GM12878 (cell line): Measurements from ENCODE around the gene PLS3. TPM values are rescaled to one million over a fixed set of nuclear protein-coding genes. Genes with fewer than 3 reads are reported as not detected.

ENCODE experiments used
- ATAC-seq: fragments of 200-7000 bp; cut with Tn5 transposase; 3 replicates; pipeline ENCODE4 v1.9.1; 2020; ENCODE audit warnings: mild to moderate bottlenecking, moderate library complexity
- BruUV-seq: library from RNA; stranded (reverse); fragments of 400-500 nt; replicated peaks from 2 replicates; lab custom pipeline; 2021; lab: Mats Ljungman, UMichigan
- CTCF ChIA-PET: fragments of 300-600 bp; sonication (Branson Sonifier 250); formaldehyde crosslinking; extraction: SDS; loops from one replicate; lab custom pipeline; 2021; ENCODE audit warnings: inconsistent platforms; lab: Yijun Ruan, JAX
- POLR2A ChIA-PET: fragments of 350-600 bp; formaldehyde crosslinking; extraction: SDS; loops from one replicate; lab custom pipeline; 2021; ENCODE audit warnings: inconsistent platforms; lab: Charles Lee
- RAD21 ChIA-PET: fragments of 300-600 bp; sonication (Branson Sonifier 250); formaldehyde crosslinking; loops from one replicate; lab custom pipeline; 2023; ENCODE audit warnings: antibody characterized with exemption; ENCODE audit not compliant: unreplicated experiment; lab: Charles Lee
- SMC1A ChIA-PET: fragments of 300-600 bp; sonication (Branson Sonifier 250); formaldehyde crosslinking; loops from one replicate; lab custom pipeline; 2023; ENCODE audit not compliant: unreplicated experiment, uncharacterized antibody; lab: Charles Lee
- DNase-seq: peaks from one replicate; pipeline ENCODE4 v3.0.0-alpha.2; 2011; ENCODE audit warnings: low read depth, low spot score
- FAIRE-seq: peaks from 3 replicates; lab custom pipeline; 2011; peaks lifted over from hg19 to GRCh38; lab: Jason Lieb, UNC
- H2AFZ ChIP-seq: 2 replicates; pipeline ENCODE4 v1.6.0; 2011; ENCODE audit warnings: low read depth, low read length, control low read depth; ENCODE audit not compliant: control insufficient read depth
- H3K27ac ChIP-seq: 2 replicates; pipeline ENCODE4 v1.5.1; 2011; ENCODE audit warnings: control low read depth; ENCODE audit not compliant: control insufficient read depth, insufficient read depth
- H3K27me3 ChIP-seq, 2 experiments: replicated peaks in 1 of 2; 2 replicates each; pipeline versions ENCODE4 v1.6.0 to v1.6.1; 2011; ENCODE audit warnings: low read length in 1 of 2; ENCODE audit not compliant: control insufficient read depth in 2 of 2, insufficient read depth in 2 of 2
- H3K36me3 ChIP-seq, 2 experiments: 2 replicates each; pipeline ENCODE4 v1.5.1; 2011; ENCODE audit warnings: low read length in 1 of 2; ENCODE audit not compliant: control insufficient read depth in 2 of 2, insufficient read depth in 2 of 2
- H3K4me1 ChIP-seq: 2 replicates; pipeline ENCODE4 v1.6.1; 2011; ENCODE audit warnings: mild to moderate bottlenecking, low read length, moderate library complexity, mixed read lengths; ENCODE audit not compliant: control insufficient read depth, insufficient read depth
- H3K4me2 ChIP-seq: 2 replicates; pipeline ENCODE4 v1.6.0; 2011; ENCODE audit warnings: control low read depth; ENCODE audit not compliant: control insufficient read depth, insufficient read depth
- H3K4me3 ChIP-seq: fragments of 200-600 bp; sonication (generic); 2 replicates; pipeline ENCODE4 v1.5.1; 2016
- H3K79me2 ChIP-seq: 2 replicates; pipeline ENCODE4 v1.6.0; 2011; ENCODE audit warnings: low read length; ENCODE audit not compliant: control insufficient read depth, insufficient read depth
- H3K9ac ChIP-seq: 2 replicates; pipeline ENCODE4 v1.8.0; 2011; ENCODE audit warnings: low read length, control low read depth, mixed read lengths; ENCODE audit not compliant: control insufficient read depth, insufficient read depth
- H3K9me3 ChIP-seq: replicated peaks from 3 replicates; pipeline ENCODE4 v1.5.1; 2011; ENCODE audit warnings: mild to moderate bottlenecking, low read length; ENCODE audit not compliant: control insufficient read depth, insufficient read depth
- H4K20me1 ChIP-seq: 2 replicates; pipeline ENCODE4 v1.6.0; 2011; ENCODE audit not compliant: control insufficient read depth, insufficient read depth
- ATF7 ChIP-seq: fragments of 450-650 bp; IDR thresholded peaks from 2 replicates; pipeline ENCODE4 v1.6.1; 2016; ENCODE audit warnings: low read depth, mild to moderate bottlenecking
- CREM ChIP-seq: IDR thresholded peaks from 2 replicates; pipeline ENCODE4 v1.6.1; 2014; ENCODE audit warnings: antibody characterized with exemption, low read depth
- DPF2 ChIP-seq: fragments of 450-650 bp; IDR thresholded peaks from 2 replicates; pipeline ENCODE4 v1.6.1; 2017; ENCODE audit warnings: mild to moderate bottlenecking
- MXI1 ChIP-seq: fragments of 150-350 bp; IDR thresholded peaks from 2 replicates; pipeline ENCODE4 v1.6.1; 2011; ENCODE audit warnings: low read depth, mild to moderate bottlenecking, inconsistent platforms, low read length, improper control_type of control experiment
- NFIC ChIP-seq: IDR thresholded peaks from 2 replicates; pipeline ENCODE4 v1.6.1; 2012; ENCODE audit warnings: low read depth, mild to moderate bottlenecking, inconsistent platforms, low read length, moderate library complexity
- POLR2AphosphoS2 ChIP-seq: IDR thresholded peaks from 2 replicates; pipeline ENCODE4 v1.6.1; 2011; ENCODE audit warnings: low read depth, mild to moderate bottlenecking, low read length, improper control_type of control experiment, moderate library complexity
- RFX5 ChIP-seq: IDR thresholded peaks from 2 replicates; pipeline ENCODE4 v1.6.1; 2011; ENCODE audit warnings: low read depth, low read length, improper control_type of control experiment
- SIX5 ChIP-seq: IDR thresholded peaks from 2 replicates; pipeline ENCODE4 v1.6.1; 2011; ENCODE audit warnings: mild to moderate bottlenecking, low read depth, low read length, moderate library complexity; ENCODE audit not compliant: severe bottlenecking
- SUZ12 ChIP-seq: fragments of 200-600 bp; sonication (generic); IDR thresholded peaks from one replicate; pipeline ENCODE4 v1.6.1; 2018; ENCODE audit warnings: antibody characterized with exemption, mild to moderate bottlenecking; ENCODE audit not compliant: unreplicated experiment
- TCF3 ChIP-seq: IDR thresholded peaks from 2 replicates; pipeline ENCODE4 v1.6.1; 2012; ENCODE audit warnings: low read depth, mild to moderate bottlenecking, low read length, borderline replicate concordance; ENCODE audit not compliant: insufficient read depth
- WGBS: methylation state at CpG from one replicate; pipeline ENCODE4 v1.1.6; 2016; ENCODE audit warnings: low lambda C conversion rate; ENCODE audit not compliant: insufficient replicate concordance, insufficient coverage; ENCODE audit errors: missing lambda C conversion rate; 5-methylcytosine and 5-hydroxymethylcytosine counted together
- in situ Hi-C: fragments of 300-500 bp; cut with MboI; formaldehyde crosslinking; loops from 9 replicates; pipeline ENCODE4 v1.14.3; 2018; ENCODE audit warnings: mixed read lengths
- intact Hi-C: fragments of 100-400 bp; cut with micrococcal nuclease; formaldehyde crosslinking; loops from one replicate; pipeline ENCODE4 v1.14.2; 2022; ENCODE audit not compliant: unreplicated experiment
- polyA plus RNA-seq, 11 experiments: library from polyadenylated mRNA; depleted of rRNA in 4 of 11; unstranded in 6 of 11; stranded (reverse) in 5 of 11; fragments of >200 nt; fragmentation: Nextera tagmentation in 4 of 11; fragmentation: Illumina TruSeq in 1 of 11; extraction: Ambion mirVana in 4 of 11; extraction: Trizol in 1 of 11; gene quantifications; 1 replicate in 1 of 11; 2 replicates in 10 of 11; pipeline versions ENCODE4 v1.2.1 to v1.2.3, GENCODE V29; 2011 to 2016; ENCODE audit warnings: inconsistent platforms in 2 of 11, missing spikeins in 2 of 11, low read depth in 1 of 11
- total RNA-seq, 4 experiments: library from RNA; depleted of rRNA in 3 of 4; stranded (reverse); fragments of >200 nt in 3 of 4; fragmentation: Illumina TruSeq in 1 of 4; extraction: Trizol in 1 of 4; gene quantifications; 2 replicates each; pipeline versions ENCODE4 v1.2.1 to v1.2.3, GENCODE V29; 2013 to 2021
- TF ChIP-seq, protein P1 (sequence below): fragments of 450-650 bp; conservative IDR thresholded peaks from 2 replicates; pipeline ENCODE4 v1.6.1; 2017; ENCODE audit warnings: mild to moderate bottlenecking, moderate library complexity
- TF ChIP-seq, protein P2 (sequence below): IDR thresholded peaks from 2 replicates; pipeline ENCODE4 v1.6.1; 2012; ENCODE audit warnings: mild to moderate bottlenecking, low read depth, low read length
- TF ChIP-seq, protein P3 (sequence below): fragments of 450-650 bp; IDR thresholded peaks from 2 replicates; pipeline ENCODE4 v1.6.1; 2017; ENCODE audit warnings: mild to moderate bottlenecking, moderate library complexity

The PLS3 gene
- total and polyA plus RNA-seq, 10 of the 15 experiments (the other 5 are each of a cell fraction or from before 2014, with no cell fraction given): 47.6 to 236 (median 174) TPM

DNA sequence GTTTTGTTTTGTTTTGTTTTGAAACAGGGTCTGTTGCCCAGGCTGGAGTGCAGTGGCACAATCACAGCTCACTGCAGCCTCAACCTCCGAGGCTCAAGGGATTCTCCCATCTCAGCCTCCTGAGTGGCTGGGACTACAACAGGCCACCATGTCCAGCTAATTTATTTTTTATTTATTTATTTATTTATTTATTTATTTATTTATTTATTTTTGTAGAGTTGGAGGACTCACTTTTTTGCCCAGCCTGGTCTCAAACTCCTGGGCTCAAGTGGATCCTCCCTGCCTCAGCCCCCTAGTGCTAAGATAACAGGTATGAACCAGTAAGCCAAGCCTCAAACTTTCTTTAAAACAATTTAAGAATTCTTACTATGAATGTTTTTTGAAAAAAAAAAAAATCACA lies 26.6 kb upstream of the PLS3 start:
- H2AFZ ChIP-seq: no peak overlapping the region
- H3K27ac ChIP-seq: no peak overlapping the region
- no peaks in the 10 kb centered on the region for H4K20me1 ChIP-seq
- ChIA-PET POLR2A (interaction anchor here (1.0 kb wide), 1 partner anchor 24 kb away, joined by 3 read pairs; no protein-coding TSS in a partner anchor), SMC1A (interaction anchor here (1.0 to 1.6 kb wide), 6 partner anchors 14 to 170 kb away, joined by 3 to 5 read pairs (median 4); no protein-coding TSS in a partner anchor), CTCF (interaction anchor here (1.5 kb wide), 1 partner anchor 109 kb away, joined by 4 read pairs; no protein-coding TSS in a partner anchor), RAD21 (interaction anchor here (0.9 kb wide), 1 partner anchor 172 kb away, joined by 3 read pairs; no protein-coding TSS in a partner anchor)
- no peaks in the 10 kb centered on the region for H3K36me3 ChIP-seq
- BruUV-seq: no TSS peak
- H3K9me3 ChIP-seq: no peaks in the 10 kb centered on the region; the same call in 2 of the 3 replicates
- FAIRE-seq: no peak
- H3K9ac ChIP-seq: no peak overlapping the region
- no peak for DNase-seq
- no peaks in the 10 kb centered on the region; a peak in 1 of 4 replicates for H3K27me3 ChIP-seq
- TF ChIP-seq RFX5 (no peak), ATF7 (no peak), TCF3 (no peak), NFIC (no peak), CREM (no peak), DPF2 (no peak), SUZ12 (no peak), SIX5 (no peak), POLR2AphosphoS2 (no peak), MXI1 (no peak)
- TF ChIP-seq, protein P1, sequence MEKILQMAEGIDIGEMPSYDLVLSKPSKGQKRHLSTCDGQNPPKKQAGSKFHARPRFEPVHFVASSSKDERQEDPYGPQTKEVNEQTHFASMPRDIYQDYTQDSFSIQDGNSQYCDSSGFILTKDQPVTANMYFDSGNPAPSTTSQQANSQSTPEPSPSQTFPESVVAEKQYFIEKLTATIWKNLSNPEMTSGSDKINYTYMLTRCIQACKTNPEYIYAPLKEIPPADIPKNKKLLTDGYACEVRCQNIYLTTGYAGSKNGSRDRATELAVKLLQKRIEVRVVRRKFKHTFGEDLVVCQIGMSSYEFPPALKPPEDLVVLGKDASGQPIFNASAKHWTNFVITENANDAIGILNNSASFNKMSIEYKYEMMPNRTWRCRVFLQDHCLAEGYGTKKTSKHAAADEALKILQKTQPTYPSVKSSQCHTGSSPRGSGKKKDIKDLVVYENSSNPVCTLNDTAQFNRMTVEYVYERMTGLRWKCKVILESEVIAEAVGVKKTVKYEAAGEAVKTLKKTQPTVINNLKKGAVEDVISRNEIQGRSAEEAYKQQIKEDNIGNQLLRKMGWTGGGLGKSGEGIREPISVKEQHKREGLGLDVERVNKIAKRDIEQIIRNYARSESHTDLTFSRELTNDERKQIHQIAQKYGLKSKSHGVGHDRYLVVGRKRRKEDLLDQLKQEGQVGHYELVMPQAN: no peak
- TF ChIP-seq, protein P2, sequence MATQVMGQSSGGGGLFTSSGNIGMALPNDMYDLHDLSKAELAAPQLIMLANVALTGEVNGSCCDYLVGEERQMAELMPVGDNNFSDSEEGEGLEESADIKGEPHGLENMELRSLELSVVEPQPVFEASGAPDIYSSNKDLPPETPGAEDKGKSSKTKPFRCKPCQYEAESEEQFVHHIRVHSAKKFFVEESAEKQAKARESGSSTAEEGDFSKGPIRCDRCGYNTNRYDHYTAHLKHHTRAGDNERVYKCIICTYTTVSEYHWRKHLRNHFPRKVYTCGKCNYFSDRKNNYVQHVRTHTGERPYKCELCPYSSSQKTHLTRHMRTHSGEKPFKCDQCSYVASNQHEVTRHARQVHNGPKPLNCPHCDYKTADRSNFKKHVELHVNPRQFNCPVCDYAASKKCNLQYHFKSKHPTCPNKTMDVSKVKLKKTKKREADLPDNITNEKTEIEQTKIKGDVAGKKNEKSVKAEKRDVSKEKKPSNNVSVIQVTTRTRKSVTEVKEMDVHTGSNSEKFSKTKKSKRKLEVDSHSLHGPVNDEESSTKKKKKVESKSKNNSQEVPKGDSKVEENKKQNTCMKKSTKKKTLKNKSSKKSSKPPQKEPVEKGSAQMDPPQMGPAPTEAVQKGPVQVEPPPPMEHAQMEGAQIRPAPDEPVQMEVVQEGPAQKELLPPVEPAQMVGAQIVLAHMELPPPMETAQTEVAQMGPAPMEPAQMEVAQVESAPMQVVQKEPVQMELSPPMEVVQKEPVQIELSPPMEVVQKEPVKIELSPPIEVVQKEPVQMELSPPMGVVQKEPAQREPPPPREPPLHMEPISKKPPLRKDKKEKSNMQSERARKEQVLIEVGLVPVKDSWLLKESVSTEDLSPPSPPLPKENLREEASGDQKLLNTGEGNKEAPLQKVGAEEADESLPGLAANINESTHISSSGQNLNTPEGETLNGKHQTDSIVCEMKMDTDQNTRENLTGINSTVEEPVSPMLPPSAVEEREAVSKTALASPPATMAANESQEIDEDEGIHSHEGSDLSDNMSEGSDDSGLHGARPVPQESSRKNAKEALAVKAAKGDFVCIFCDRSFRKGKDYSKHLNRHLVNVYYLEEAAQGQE: no peak
- TF ChIP-seq, protein P3, sequence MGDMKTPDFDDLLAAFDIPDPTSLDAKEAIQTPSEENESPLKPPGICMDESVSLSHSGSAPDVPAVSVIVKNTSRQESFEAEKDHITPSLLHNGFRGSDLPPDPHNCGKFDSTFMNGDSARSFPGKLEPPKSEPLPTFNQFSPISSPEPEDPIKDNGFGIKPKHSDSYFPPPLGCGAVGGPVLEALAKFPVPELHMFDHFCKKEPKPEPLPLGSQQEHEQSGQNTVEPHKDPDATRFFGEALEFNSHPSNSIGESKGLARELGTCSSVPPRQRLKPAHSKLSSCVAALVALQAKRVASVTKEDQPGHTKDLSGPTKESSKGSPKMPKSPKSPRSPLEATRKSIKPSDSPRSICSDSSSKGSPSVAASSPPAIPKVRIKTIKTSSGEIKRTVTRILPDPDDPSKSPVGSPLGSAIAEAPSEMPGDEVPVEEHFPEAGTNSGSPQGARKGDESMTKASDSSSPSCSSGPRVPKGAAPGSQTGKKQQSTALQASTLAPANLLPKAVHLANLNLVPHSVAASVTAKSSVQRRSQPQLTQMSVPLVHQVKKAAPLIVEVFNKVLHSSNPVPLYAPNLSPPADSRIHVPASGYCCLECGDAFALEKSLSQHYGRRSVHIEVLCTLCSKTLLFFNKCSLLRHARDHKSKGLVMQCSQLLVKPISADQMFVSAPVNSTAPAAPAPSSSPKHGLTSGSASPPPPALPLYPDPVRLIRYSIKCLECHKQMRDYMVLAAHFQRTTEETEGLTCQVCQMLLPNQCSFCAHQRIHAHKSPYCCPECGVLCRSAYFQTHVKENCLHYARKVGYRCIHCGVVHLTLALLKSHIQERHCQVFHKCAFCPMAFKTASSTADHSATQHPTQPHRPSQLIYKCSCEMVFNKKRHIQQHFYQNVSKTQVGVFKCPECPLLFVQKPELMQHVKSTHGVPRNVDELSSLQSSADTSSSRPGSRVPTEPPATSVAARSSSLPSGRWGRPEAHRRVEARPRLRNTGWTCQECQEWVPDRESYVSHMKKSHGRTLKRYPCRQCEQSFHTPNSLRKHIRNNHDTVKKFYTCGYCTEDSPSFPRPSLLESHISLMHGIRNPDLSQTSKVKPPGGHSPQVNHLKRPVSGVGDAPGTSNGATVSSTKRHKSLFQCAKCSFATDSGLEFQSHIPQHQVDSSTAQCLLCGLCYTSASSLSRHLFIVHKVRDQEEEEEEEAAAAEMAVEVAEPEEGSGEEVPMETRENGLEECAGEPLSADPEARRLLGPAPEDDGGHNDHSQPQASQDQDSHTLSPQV: no peak
- H3K4me1 ChIP-seq: no peaks in the 10 kb centered on the region
- no peak overlapping the region for H3K4me3 ChIP-seq
- WGBS: 67% methylated on average over 1 of the region's 1 CpG
- ATAC-seq: no peak
- no peaks in the 10 kb centered on the region for H3K79me2 ChIP-seq
- no peak overlapping the region for H3K4me2 ChIP-seq
- in situ Hi-C loops (no loop called here), intact Hi-C loops (no loop called here)
